ENCODE data around the gene ANKRD16.

Gene ANKRD16

GRCh38 chr10:5903563-5903962 lies 13.9 kb upstream of the ANKRD16 start:
- no peak for DNase-seq (ENCODE audit: low spot score)
- TF ChIP-seq CTCF (IDR thresholded peaks at IDR 0.05; ENCODE audit: extremely low read depth, missing control alignments), result no peak

- TF ChIP-seq CTCF (IDR thresholded peaks at IDR 0.05; ENCODE audit: extremely low read depth, missing control alignments), result no peak
- DNase-seq (ENCODE audit: low spot score), result no peak
These were observed 13.0 kb upstream of the ANKRD16 start for GRCh38 chr10:5902511-5903274.

DNA sequence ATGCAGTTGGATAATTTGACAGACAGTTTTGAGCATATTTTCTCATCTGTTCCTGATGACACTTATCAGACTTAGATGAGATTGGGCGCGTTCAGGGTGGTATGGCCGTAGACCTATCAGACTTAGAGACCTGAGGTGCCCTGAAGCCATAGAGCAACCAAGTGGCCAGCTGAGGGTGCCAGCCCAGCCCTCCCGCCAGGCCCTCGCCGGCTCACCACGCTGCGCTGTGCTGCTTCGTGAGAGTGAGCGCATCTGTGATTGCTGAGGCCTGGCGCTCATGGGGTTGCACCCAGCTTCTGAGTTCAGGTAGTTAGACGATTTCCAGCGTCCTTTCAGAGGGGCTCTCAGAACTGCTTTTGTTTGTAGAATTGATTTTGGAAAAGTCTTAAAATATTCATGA lies 10.6 kb upstream of the ANKRD16 start:
- no peak for DNase-seq (ENCODE audit: low spot score)
- no peak for TF ChIP-seq CTCF (IDR thresholded peaks at IDR 0.05; ENCODE audit: extremely low read depth, missing control alignments)

DNA sequence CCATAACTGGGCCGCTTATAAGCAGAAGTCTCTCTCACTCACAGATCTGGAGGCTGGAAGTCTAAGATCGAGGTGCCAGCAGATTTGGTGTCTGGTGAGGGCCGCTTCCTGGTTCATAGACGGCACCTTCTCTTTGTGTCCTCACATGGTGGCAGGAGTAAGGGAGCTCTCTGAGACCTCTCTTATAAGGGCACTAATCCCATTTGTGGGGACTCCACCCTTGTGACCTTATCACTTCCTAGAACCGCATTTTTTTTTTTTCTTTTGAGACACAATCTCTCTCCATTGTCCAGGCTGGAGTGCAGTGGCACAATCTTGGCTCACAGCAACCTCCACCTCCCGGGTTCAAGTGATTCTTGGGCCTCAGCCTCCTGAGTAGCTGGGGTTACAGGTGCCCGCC lies 8.5 kb upstream of the ANKRD16 start:
- TF ChIP-seq CTCF (IDR thresholded peaks at IDR 0.05; ENCODE audit: extremely low read depth, missing control alignments), result no peak
- DNase-seq (ENCODE audit: low spot score), result no peak

DNA sequence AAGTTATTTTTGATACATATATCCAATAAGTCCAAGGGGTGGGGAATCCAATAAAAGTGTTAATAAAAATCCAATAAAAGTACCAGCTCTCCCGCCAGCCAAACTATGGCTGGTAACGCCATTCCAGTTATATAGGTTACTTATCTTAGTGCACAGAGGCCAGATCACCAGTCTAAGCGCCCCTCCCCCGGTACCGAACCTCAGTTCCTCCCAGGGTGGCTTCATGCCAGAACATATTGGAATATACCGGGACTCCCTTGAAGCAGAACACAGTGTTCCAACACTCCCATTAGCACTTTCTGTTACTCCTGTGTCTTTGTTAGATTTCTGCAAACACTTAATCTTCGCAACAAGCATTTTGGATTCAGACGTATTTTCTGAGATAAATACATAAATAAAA lies 7.8 kb upstream of the ANKRD16 start:
- no peak for TF ChIP-seq CTCF (IDR thresholded peaks at IDR 0.05; ENCODE audit: extremely low read depth, missing control alignments)
- no peak for DNase-seq (ENCODE audit: low spot score)

- DNase-seq (ENCODE audit: low spot score), result no peak
- TF ChIP-seq CTCF (IDR thresholded peaks at IDR 0.05; ENCODE audit: extremely low read depth, missing control alignments), result no peak
These were observed 7.3 kb upstream of the ANKRD16 start for GRCh38 chr10:5897053-5897340.

GRCh38 chr10:5896208-5897052 lies 6.7 kb upstream of the ANKRD16 start:
- no peak for DNase-seq (ENCODE audit: low spot score)

More at GRCh38 chr10:5896208-5897052, 6.7 kb upstream of the ANKRD16 start:
- TF ChIP-seq CTCF (IDR thresholded peaks at IDR 0.05; ENCODE audit: extremely low read depth, missing control alignments), result no peak

Data from GM20000 (cell line).